Measurements from ENCODE around the gene CDC26. TPM values are rescaled to one million over a fixed set of nuclear protein-coding genes. Genes with fewer than 3 reads are reported as not detected.

The CDC26 gene
- total RNA-seq, 1 experiment from 2014 or later = 22.0 TPM

Other genes starting within 250 kb of the CDC26 start
- 1.8 TPM for gene ZFP37, start 218.8 kb downstream of the CDC26 start, total RNA-seq (2021; ENCODE audit: unreplicated experiment)
- 4.7 TPM for gene SLC31A2, start 124.6 kb downstream of the CDC26 start, total RNA-seq (2021; ENCODE audit: unreplicated experiment)
- 13.8 TPM for gene FKBP15, start 54.3 kb downstream of the CDC26 start, total RNA-seq (2021; ENCODE audit: unreplicated experiment)
- gene SLC31A1, start 54.0 kb downstream of the CDC26 start, total RNA-seq (2021; ENCODE audit: unreplicated experiment) = 24.4 TPM
- gene PRPF4, start 86 bp upstream of the CDC26 start, total RNA-seq (2021; ENCODE audit: unreplicated experiment) = 53.9 TPM
- 0.12 TPM for gene RNF183, start 27.8 kb upstream of the CDC26 start, total RNA-seq (2021; ENCODE audit: unreplicated experiment)
- gene WDR31, start 64.7 kb upstream of the CDC26 start, total RNA-seq (2021; ENCODE audit: unreplicated experiment) = 5.9 TPM
- 22.7 TPM for gene BSPRY, start 74.0 kb upstream of the CDC26 start, total RNA-seq (2021; ENCODE audit: unreplicated experiment)
- 21.8 TPM for gene HDHD3, start 101.4 kb upstream of the CDC26 start, total RNA-seq (2021; ENCODE audit: unreplicated experiment)
- gene ALAD, start 125.7 kb upstream of the CDC26 start, total RNA-seq (2021; ENCODE audit: unreplicated experiment) = 14.0 TPM
- 65.1 TPM for gene POLE3, start 135.1 kb upstream of the CDC26 start, total RNA-seq (2021; ENCODE audit: unreplicated experiment)
- 0.71 TPM for gene C9orf43, start 135.2 kb upstream of the CDC26 start, total RNA-seq (2021; ENCODE audit: unreplicated experiment)
- 39.4 TPM for gene RGS3, start 188.2 kb upstream of the CDC26 start, total RNA-seq (2021; ENCODE audit: unreplicated experiment)